Measurements from ENCODE around the gene SLC39A6. TPM values are rescaled to one million over a fixed set of nuclear protein-coding genes. Genes with fewer than 3 reads are reported as not detected.
"Not testable (repeated sequence)": the region's sequence is repeated elsewhere in the genome, so short reads cannot be mapped to it uniquely, and the experiment has no call there.

SLC39A6 gene
- total and polyA plus RNA-seq, 2 donors (not counting 3 experiments of a cell fraction or from before 2014, with no cell fraction given), result 13.8 to 23.1 TPM

DNA sequence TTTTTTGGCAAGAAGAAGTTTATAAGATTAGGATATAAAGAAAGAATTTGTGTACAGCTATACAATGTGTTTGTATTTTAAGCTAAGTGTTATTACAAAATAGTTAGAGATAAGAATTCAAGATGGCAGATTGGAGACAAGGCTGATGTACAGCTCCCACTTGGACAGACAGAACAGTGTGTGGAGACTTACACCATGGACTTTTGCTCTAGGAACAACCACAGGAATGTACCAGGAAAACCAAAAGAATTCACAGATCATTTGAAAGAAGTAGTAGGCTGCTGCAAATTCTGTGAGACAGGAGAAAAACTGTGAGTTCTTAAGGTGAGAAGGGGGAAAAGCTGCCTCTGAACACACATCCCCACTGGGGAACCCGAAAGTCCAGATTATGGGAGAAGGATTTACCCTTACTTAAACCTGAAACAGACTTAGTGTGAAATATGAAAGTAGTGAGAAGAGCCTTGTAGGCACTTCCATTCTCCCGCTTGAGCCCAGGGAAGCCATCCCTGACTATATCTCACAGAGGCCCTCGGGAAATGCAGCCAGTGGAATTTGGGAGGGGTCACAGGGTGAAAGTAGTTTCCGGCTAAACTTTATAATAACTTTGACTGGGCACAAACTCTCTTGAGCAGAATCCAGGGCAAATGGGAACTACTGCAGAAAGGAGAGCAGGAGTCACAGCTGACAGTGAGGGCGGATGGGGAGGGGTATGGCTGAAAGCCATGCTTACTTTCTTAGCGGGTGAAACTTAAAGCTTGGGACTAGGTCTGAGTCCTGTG lies 50.2 kb downstream of the SLC39A6 start:
- no peak for FAIRE-seq
- no peaks in the 10 kb centered on the region for H3K9me3 ChIP-seq (replicated peaks; ENCODE audit: control insufficient read depth, insufficient read depth, low read length)
- no peak overlapping the region for H3K4me2 ChIP-seq (ENCODE audit: insufficient read depth, low read length)
- H3K27ac ChIP-seq (ENCODE audit: insufficient read depth, low read depth, low read length), result no peak overlapping the region
- dilution Hi-C loops (cut with MboI; ENCODE audit: extremely low pct_ligation_motif_present, low sequenced_read_pairs), result no loop called here
- H4K20me1 ChIP-seq (replicated peaks; ENCODE audit: control insufficient read depth, extremely low read depth, insufficient read depth, low read length), result no peaks in the 10 kb centered on the region
- TF ChIP-seq MYC (IDR thresholded peaks at IDR 0.05; ENCODE audit: low read depth, low read length) (no peak), FOS (IDR thresholded peaks at IDR 0.05; ENCODE audit: borderline replicate concordance, insufficient read depth, low read length) (no peak), JUN (IDR thresholded peaks at IDR 0.05; ENCODE audit: borderline replicate concordance, insufficient read depth, insufficient read length, low read depth) (no peak), POLR2AphosphoS5 (IDR thresholded peaks at IDR 0.05; ENCODE audit: insufficient read depth, low read depth, low read length) (no peak), GATA2 (IDR thresholded peaks at IDR 0.05; ENCODE audit: insufficient read depth, insufficient read length, low read depth, low read length) (no peak)
- TF ChIP-seq, protein P1, sequence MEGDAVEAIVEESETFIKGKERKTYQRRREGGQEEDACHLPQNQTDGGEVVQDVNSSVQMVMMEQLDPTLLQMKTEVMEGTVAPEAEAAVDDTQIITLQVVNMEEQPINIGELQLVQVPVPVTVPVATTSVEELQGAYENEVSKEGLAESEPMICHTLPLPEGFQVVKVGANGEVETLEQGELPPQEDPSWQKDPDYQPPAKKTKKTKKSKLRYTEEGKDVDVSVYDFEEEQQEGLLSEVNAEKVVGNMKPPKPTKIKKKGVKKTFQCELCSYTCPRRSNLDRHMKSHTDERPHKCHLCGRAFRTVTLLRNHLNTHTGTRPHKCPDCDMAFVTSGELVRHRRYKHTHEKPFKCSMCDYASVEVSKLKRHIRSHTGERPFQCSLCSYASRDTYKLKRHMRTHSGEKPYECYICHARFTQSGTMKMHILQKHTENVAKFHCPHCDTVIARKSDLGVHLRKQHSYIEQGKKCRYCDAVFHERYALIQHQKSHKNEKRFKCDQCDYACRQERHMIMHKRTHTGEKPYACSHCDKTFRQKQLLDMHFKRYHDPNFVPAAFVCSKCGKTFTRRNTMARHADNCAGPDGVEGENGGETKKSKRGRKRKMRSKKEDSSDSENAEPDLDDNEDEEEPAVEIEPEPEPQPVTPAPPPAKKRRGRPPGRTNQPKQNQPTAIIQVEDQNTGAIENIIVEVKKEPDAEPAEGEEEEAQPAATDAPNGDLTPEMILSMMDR (IDR thresholded peaks at IDR 0.05; ENCODE audit: extremely low read depth in 1 of 2, insufficient read depth in 1 of 2, low read depth in 1 of 2, low read length in 2 of 2), result no peak
- DNase-seq (ENCODE audit: low read depth, low spot score), result no peak
- H3K4me3 ChIP-seq (replicated peaks in 1 of 3; ENCODE audit: insufficient read depth in 1 of 3, low read depth in 1 of 3, low read length in 3 of 3), result no peak overlapping the region
- POLR2A ChIA-PET, result no interaction called here
- no peak overlapping the region for H3K9ac ChIP-seq (replicated peaks; ENCODE audit: extremely low read depth, insufficient read depth, low read length)
- H3K4me1 ChIP-seq (ENCODE audit: control insufficient read depth, extremely low read depth, insufficient read depth, low read length), result no peaks in the 10 kb centered on the region
- H3K79me2 ChIP-seq (ENCODE audit: control insufficient read depth, insufficient read depth, low read length), result no peaks in the 10 kb centered on the region
- no TSS peak for BruUV-seq (replicated peaks)
- H3K9me1 ChIP-seq (replicated peaks; ENCODE audit: control insufficient read depth, extremely low read depth, insufficient read depth, low read length), result no peaks in the 10 kb centered on the region
- no peaks in the 10 kb centered on the region for H3K36me3 ChIP-seq (ENCODE audit: control insufficient read depth in 2 of 2, extremely low read depth in 1 of 2, insufficient read depth in 2 of 2, low read length in 2 of 2)
- H3K27me3 ChIP-seq (ENCODE audit: control insufficient read depth in 2 of 2, insufficient read depth in 2 of 2, low read length in 2 of 2), result peaks cover 7 to 13% of the 10 kb centered on the region in 2 experiments
- H2AFZ ChIP-seq (ENCODE audit: low read depth, low read length), result no peak overlapping the region
- CTCF ChIA-PET, result interaction anchor here (1.0 to 1.9 kb wide), 4 partner anchors 17 to 206 kb away, joined by 3 to 8 read pairs (median 4); no protein-coding TSS in a partner anchor
- intact Hi-C loops (cut with micrococcal nuclease), result no loop called here

GRCh38 chr18:36077764-36078163 lies 51.4 kb downstream of the SLC39A6 start:
- H3K4me3 ChIP-seq (replicated peaks in 1 of 3; ENCODE audit: insufficient read depth in 1 of 3, low read depth in 1 of 3, low read length in 3 of 3); H3K4me2 ChIP-seq (ENCODE audit: insufficient read depth, low read length); H4K20me1 ChIP-seq (replicated peaks; ENCODE audit: control insufficient read depth, extremely low read depth, insufficient read depth, low read length); FAIRE-seq; POLR2A ChIA-PET; DNase-seq (ENCODE audit: low read depth, low spot score); H3K9me1 ChIP-seq (replicated peaks; ENCODE audit: control insufficient read depth, extremely low read depth, insufficient read depth, low read length); H3K79me2 ChIP-seq (ENCODE audit: control insufficient read depth, insufficient read depth, low read length); intact Hi-C loops (cut with micrococcal nuclease); BruUV-seq (replicated peaks); H3K27ac ChIP-seq (ENCODE audit: insufficient read depth, low read depth, low read length); dilution Hi-C loops (cut with MboI; ENCODE audit: extremely low pct_ligation_motif_present, low sequenced_read_pairs); CTCF ChIA-PET; H3K9me3 ChIP-seq (replicated peaks; ENCODE audit: control insufficient read depth, insufficient read depth, low read length); H3K4me1 ChIP-seq (ENCODE audit: control insufficient read depth, extremely low read depth, insufficient read depth, low read length); H3K36me3 ChIP-seq (ENCODE audit: control insufficient read depth in 2 of 2, extremely low read depth in 1 of 2, insufficient read depth in 2 of 2, low read length in 2 of 2); H3K9ac ChIP-seq (replicated peaks; ENCODE audit: extremely low read depth, insufficient read depth, low read length); H2AFZ ChIP-seq (ENCODE audit: low read depth, low read length): not testable (repeated sequence)
- H3K27me3 ChIP-seq (ENCODE audit: control insufficient read depth in 2 of 2, insufficient read depth in 2 of 2, low read length in 2 of 2), result peaks cover 11 to 14% of the 10 kb centered on the region in 2 experiments
